HPDE6-E6E7 (cell line): ENCODE measurements around the gene PGS1.

Experiments
- DNase-seq: peaks from one replicate; pipeline ENCODE4 v3.0.0; 2011; ENCODE audit warnings: missing footprints; ENCODE audit errors: extremely low spot score

The PGS1 gene

GRCh38 chr17:78346605-78347250 is 31.7 kb upstream of the PGS1 start:
- DNase-seq: no peak

GRCh38 chr17:78347453-78347852 is 31.0 kb upstream of the PGS1 start:
- no peak for DNase-seq

GRCh38 chr17:78348055-78348770 is 30.2 kb upstream of the PGS1 start:
- DNase-seq: no peak

- no peak for DNase-seq
Measured at GRCh38 chr17:78349891-78350642, 28.4 kb upstream of the PGS1 start.

GRCh38 chr17:78351449-78352006 is 26.9 kb upstream of the PGS1 start:
- DNase-seq: peak; percentile 82

- DNase-seq: no peak
Measured at GRCh38 chr17:78353834-78354233, 24.6 kb upstream of the PGS1 start.

GRCh38 chr17:78355045-78355641 is 23.3 kb upstream of the PGS1 start:
- no peak for DNase-seq

- no peak for DNase-seq
Measured at GRCh38 chr17:78355701-78356100, 22.7 kb upstream of the PGS1 start.

- DNase-seq: peak; percentile 92
Measured at GRCh38 chr17:78356101-78356713, 22.2 kb upstream of the PGS1 start.

GRCh38 chr17:78357177-78357586 is 21.3 kb upstream of the PGS1 start:
- DNase-seq: no peak

GRCh38 chr17:78357672-78358537 is 20.5 kb upstream of the PGS1 start:
- no peak for DNase-seq

- no peak for DNase-seq
Measured at GRCh38 chr17:78358538-78359320, 19.7 kb upstream of the PGS1 start.

GRCh38 chr17:78359321-78359996 is 19.0 kb upstream of the PGS1 start:
- DNase-seq: no peak

GRCh38 chr17:78359997-78360370 is 18.5 kb upstream of the PGS1 start, which contains the start of gene SOCS3:
TSS of gene SOCS3 (minus strand) at chr17:78360077. CDS start at chr17:78359095, 982 bp downstream.
- DNase-seq: peak; percentile 91

- peak; percentile 93 for DNase-seq
Measured at GRCh38 chr17:78360371-78361224, 17.9 kb upstream of the PGS1 start.

GRCh38 chr17:78361225-78361701 is 17.2 kb upstream of the PGS1 start:
- no peak for DNase-seq

GRCh38 chr17:78362232-78362631 is 16.2 kb upstream of the PGS1 start:
- no peak for DNase-seq

- no peak for DNase-seq
Measured at GRCh38 chr17:78362671-78363070, 15.8 kb upstream of the PGS1 start.
